HG02763 (cell line): ENCODE results near the gene ARID5B.
"Not testable (repeated sequence)": the region's sequence is repeated elsewhere in the genome, so short reads cannot be mapped to it uniquely, and the experiment has no call there.

Source experiments
- ATAC-seq: cut with Tn5 transposase; IDR thresholded peaks from one replicate; pipeline ENCODE4 v1.9.1; 2021; ENCODE audit warnings: mild to moderate bottlenecking, moderate library complexity; ENCODE audit not compliant: unreplicated experiment

Gene ARID5B

GRCh38 chr10:62025901-62026879 lies 124.7 kb downstream of the ARID5B start:
- no peak for ATAC-seq

DNA sequence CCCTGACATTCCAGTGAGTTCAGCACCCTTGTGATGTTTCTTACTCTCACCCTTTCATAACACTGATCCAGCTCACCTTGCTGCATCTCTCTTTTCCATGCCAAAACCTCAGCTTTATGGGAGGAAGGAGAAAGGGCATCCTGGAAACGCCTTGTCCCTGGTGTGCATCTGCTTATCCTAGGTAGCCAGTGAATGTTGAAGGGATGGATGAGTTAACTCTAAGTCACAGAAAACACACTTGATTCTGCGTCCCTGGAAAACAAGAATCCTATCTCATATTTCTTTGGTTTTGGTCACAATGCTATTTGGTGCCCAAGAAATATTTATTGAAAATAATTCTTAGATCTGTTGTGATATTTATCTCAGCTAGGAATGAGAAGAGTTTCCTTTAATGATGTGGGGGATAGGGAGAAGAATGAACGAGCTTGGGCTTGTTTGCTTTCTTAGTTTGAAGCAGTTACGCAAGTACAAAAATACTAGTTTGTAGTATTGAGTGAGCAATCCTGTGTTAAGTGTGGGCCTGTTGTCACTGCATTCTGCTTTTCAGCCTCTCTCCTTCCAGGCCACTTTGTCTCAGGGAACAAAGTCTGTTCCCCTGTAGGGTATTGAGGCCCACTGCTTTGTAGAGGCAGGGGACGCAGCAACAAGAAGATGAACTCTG lies 126.5 kb downstream of the ARID5B start:
- no peak for ATAC-seq

GRCh38 chr10:62028502-62028842 lies 127.0 kb downstream of the ARID5B start:
- not testable (repeated sequence) for ATAC-seq

DNA sequence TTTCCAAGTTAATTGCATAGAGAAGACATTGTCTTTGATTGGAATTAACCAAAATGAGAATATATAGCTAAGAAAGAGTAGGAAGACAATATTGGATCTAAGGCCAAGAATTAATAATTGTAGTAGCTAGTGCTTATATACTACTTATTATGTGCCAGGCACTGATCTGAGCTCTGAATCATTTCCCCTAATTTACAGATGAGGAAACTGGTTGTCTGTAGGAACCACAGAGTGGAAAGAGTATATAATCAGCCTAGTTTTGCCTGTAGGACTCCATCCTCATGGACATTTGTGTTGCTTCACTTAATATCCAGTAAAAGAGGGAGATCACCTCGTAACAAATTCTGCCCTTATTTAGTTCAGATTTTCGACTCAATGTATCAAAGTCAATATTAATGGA lies 127.9 kb downstream of the ARID5B start:
- no peak for ATAC-seq

- no peak for ATAC-seq
Observed at GRCh38 chr10:62031507-62031906, 130.0 kb downstream of the ARID5B start.

DNA sequence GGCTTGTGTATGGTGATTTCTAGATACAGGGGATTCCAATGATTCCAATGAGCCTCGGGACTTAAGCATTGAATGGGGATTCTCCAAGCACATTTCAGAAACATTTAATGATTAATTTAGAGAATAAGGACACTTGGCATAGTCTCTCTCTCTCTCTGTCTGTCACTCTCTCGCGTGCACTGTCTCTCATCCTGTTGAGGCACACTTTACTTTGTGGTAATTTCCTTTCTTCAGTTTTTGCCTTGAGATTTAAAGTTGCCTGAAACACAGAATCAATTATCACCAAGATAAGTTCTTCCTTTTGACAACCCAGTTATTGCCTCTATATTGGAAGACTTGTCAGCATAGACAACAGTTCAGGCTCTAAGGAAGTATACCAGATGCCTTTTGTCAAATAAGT lies 131.6 kb downstream of the ARID5B start:
- ATAC-seq, result no peak

DNA sequence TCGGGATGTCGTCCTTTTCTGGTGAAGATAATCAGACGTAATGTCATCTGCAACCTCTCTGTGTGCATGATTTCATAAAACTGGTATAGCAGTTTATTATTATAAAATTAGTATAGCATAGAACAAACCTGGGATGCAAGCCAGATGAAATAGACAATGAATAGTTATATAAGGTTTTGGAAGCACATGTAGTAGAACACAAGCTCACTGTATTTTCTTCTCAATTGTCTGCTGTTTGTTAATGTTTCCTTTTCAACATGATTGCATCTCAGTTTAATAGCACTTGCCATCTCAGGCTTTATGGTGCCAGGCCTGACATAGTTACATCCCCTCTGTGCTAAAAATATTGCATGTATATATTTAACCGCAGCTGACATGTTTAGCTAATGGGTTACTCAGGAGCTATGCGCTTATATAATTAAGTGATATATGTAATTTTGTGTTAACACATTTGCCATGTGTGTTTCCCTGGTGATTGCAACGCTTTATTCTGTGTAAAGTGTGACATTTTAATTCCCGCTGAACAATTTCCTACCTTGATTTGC lies 132.7 kb downstream of the ARID5B start:
- ATAC-seq, result no peak

GRCh38 chr10:62036186-62037081 lies 134.9 kb downstream of the ARID5B start:
- ATAC-seq, result no peak

DNA sequence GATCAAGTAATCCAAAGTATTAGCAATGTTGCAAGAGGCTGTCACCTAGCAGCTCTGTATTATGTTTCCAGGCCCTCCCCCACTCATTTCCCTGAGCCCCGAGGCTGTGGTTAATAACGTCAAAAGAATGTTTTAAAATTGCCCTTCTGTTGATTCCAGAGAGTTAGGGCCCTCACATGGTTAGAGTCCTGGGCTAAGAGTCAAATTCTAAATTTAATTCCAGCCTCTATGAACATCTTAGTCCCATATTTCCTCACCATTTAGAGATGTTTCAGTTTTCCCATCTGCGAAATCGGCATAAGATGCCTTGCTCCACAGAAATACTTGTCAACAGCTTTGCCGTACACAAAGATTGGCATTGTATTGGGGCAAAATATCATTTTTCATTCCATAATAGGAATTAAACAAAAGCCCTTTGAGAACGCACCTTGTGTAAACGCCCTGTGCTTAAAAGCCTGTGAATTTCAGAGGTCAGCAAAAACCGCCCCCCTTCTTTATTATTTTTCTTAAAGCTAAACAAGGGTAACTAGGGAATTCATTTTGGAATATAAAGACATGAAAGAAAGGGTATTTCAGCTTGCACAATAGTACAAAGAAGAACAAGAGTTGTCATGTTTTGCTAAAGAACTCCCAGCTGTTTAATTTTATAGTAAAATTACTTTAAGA lies 135.8 kb downstream of the ARID5B start:
- ATAC-seq, result no peak

- ATAC-seq, result no peak
Observed at GRCh38 chr10:62037890-62038608, 136.6 kb downstream of the ARID5B start.

GRCh38 chr10:62038609-62039190 lies 137.2 kb downstream of the ARID5B start:
- ATAC-seq, result no peak

DNA sequence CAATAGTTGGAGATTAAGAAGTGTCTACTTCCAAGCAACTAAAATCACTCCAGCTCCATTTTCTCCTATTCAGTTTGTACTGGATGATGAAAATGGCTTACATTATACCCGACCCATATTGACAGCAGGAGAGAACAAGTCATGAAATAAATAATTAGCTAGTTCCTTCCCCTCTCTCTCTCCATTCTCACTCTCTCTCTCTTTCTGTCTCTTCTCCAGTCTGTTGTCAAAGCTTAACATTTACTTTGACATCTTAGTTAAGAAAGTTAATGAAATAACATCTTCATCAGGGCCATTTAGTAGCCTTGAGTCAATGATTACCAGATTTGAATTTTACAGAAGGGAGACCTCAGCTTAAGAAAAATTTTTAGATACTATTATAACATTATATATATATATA lies 138.5 kb downstream of the ARID5B start:
- ATAC-seq, result no peak

- ATAC-seq, result no peak
Observed at GRCh38 chr10:62040881-62041280, 139.4 kb downstream of the ARID5B start.

DNA sequence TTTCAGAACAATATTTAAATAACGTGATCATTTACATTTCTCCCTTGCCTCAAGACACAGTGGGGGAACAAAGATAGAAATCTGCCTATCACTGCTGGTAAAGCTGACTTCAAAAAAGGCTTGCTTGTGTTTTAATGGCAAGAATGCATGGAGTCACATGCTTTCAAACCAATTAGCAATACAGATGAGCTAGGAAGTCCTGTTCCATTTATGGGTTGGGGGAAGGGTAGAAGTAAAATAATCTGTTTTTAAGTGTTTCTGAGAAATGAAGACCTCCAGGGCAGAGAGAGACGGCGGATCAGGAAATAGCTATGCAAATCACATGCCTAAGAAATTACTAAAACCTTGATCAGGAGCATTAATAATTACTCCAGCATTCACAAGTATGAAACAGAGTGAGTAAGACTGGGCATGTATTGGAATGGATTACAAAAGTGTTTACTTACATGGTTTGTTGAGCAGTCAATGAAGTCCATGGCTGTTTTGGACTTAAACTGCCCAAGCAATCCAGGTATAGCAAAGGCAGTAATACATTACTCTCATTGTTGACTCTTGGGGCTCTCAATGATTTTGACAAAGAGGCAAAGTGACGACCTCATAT lies 142.0 kb downstream of the ARID5B start:
- no peak for ATAC-seq

GRCh38 chr10:62044566-62044965 lies 143.1 kb downstream of the ARID5B start:
- ATAC-seq, result no peak

DNA sequence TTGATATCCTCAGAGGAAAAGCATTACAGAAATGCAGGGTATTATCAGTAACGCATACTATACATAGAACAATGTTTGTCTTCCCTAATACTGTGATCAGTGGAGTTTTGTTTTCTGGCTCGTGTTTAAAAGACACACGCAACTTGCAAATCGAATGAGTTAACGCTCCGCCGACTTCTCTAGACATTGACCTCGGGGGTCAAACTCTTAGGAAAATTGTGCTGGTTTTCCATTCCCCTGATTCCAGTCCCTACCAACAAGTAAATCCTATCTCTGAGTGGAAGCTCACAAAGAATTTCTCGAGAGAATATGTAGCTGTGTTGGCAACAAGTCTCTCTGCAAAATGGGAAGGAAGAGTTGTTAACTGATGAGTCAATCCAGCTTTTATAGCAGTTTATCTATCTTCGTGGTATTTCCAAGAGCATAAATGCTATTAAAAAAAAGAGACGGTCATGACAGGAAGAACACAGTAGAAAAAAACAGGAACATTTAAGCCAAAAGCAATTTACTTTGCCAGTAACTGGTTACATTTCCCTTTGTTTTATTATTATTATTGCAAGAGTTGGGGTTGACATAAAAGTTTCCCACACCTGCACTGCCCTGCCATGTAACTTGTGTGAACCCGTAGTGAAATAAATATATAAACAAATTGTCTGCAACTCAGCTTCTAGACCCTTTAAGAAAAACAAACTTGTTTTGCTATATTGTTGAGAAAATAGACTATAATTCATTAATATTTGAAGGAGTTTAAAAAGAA lies 144.4 kb downstream of the ARID5B start:
- no peak for ATAC-seq

DNA sequence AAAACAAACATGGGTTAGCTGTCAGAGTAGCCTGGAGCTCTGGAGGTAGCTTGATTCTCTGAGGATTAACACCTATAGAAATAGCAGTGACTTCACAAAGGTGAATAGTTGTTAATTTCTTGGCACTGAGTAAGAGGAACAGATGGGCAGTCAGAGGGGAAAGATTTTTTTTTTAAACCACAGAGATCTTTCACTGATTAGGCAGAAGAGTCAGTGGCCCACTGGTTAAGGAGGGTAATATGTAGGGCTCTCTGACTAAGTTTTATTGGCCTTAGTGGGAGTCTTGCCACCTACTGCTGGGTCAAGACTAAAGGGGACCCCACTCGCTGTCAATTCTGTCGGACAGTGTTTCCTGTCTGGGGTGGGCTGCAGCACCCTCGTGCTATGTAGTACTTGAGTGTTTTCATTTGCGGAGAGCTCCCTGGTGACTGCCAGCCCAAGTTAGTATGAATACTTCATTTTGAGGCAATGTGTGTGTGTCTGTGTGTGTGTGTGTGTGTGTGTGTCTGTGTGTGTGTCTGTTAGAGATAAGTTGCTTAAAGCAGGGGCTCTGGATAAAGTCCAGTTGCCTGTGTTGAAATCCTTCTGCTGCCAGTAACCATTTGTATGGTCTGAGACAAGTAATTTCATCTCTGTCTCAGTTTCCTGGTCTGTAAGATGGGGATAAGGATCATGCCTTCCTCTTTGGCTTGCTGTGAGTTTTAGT lies 145.2 kb downstream of the ARID5B start:
- ATAC-seq, result peak; percentile 50
